IPS-18a (cell line): ENCODE measurements around the gene KHSRP.

Source experiments
- H3K27ac ChIP-seq: one replicate; pipeline ENCODE4 v1.5.1; 2013; ENCODE audit warnings: low read length
- H3K27me3 ChIP-seq: one replicate; pipeline ENCODE4 v1.6.1; 2013; ENCODE audit warnings: mild to moderate bottlenecking, low read length; ENCODE audit not compliant: control insufficient read depth, insufficient read depth
- H3K36me3 ChIP-seq: one replicate; pipeline ENCODE4 v1.6.1; 2013; ENCODE audit warnings: low read depth, low read length; ENCODE audit not compliant: control insufficient read depth
- H3K4me1 ChIP-seq: one replicate; pipeline ENCODE4 v1.6.1; 2013; ENCODE audit warnings: low read depth, low read length; ENCODE audit not compliant: control insufficient read depth
- H3K4me3 ChIP-seq: one replicate; pipeline ENCODE4 v1.5.1; 2013; ENCODE audit warnings: low read length
- H3K9ac ChIP-seq: one replicate; pipeline ENCODE4 v1.6.1; 2013; ENCODE audit warnings: mild to moderate bottlenecking, low read length, moderate library complexity
- H3K9me3 ChIP-seq: one replicate; pipeline ENCODE4 v1.6.1; 2013; ENCODE audit warnings: low read depth, low read length; ENCODE audit not compliant: control insufficient read depth

The KHSRP gene

DNA sequence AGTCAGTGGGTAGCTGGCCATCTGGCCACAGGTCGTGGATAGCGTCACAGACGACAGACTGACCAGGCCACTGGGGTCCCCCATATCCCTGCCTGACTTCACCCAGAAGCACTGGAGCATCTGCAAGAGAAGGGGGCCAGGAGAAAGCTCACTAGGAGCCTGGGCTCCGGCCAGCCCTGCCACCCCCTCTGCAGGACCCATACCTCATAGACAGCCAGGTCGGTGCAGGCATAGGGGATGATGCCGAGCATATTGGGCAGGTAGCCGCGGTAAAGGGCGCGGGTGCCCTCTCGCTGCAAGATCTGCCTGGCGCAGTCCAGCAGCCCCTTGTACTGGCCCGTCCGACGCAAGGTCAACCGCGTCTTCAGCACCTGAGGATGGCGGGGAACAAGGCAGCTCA is 2.5 kb upstream of the KHSRP start:
- no peak overlapping the region for H3K27ac ChIP-seq
- no peaks in the 10 kb centered on the region for H3K4me1 ChIP-seq
- no peaks in the 10 kb centered on the region for H3K27me3 ChIP-seq
- peaks cover 3% of the 10 kb centered on the region for H3K36me3 ChIP-seq
- no peak overlapping the region for H3K9ac ChIP-seq
- no peak overlapping the region for H3K4me3 ChIP-seq
- H3K9me3 ChIP-seq, result no peaks in the 10 kb centered on the region

DNA sequence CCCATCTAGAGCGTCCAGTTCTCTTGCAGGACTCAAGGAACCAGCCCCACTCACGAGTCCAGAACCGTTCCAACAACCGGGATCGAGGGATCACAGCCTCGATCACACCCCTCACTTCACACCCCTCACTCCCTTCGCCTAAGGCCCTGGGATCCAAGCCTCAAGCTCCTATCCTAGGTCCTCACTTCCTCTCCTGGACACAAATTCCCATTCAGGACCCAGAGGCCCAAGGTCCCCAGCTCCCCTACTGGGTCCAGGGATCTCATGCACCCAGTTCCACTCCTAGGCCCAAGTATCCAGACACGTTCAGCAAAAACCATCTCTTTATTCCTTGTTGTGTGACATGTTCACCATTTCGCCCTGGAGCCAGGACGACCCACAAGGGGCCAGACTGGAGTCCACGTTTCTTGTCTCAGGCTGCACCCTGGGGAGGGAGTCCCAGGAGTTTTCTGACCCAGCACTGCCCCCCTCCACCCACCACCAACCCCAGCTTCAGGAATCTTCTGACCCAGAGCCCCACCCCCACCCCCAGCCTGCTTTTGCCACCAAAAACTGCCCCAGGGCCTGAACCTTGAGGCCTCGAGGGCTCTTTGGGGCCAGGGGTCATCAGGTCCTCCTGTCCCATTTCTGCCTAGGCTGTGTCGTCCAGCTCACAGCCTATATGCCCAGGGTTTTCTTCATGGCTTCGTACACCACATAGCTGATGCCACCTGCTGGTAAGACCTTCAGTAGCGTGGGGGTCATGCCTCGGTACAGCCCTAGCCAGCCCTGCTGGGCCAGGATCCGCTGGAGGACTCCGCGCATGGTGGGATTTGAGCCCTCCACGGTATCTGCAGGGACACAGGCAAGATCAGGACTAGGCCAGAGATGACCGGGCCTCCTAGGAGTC is 1.4 kb upstream of the KHSRP start:
- peaks cover 14% of the 10 kb centered on the region for H3K36me3 ChIP-seq
- H3K9me3 ChIP-seq, result no peaks in the 10 kb centered on the region
- H3K27ac ChIP-seq, result no peak overlapping the region
- no peaks in the 10 kb centered on the region for H3K4me1 ChIP-seq
- no peaks in the 10 kb centered on the region for H3K27me3 ChIP-seq
- no peak overlapping the region for H3K4me3 ChIP-seq
- no peak overlapping the region for H3K9ac ChIP-seq

GRCh38 chr19:6424939-6425731 is 524 bp upstream of the KHSRP start:
- H3K27ac ChIP-seq, result no peak overlapping the region
- no peaks in the 10 kb centered on the region for H3K27me3 ChIP-seq
- H3K9me3 ChIP-seq, result no peaks in the 10 kb centered on the region
- no peak overlapping the region for H3K9ac ChIP-seq
- H3K4me1 ChIP-seq, result no peaks in the 10 kb centered on the region
- peaks cover 23% of the 10 kb centered on the region for H3K36me3 ChIP-seq
- no peak overlapping the region for H3K4me3 ChIP-seq

DNA sequence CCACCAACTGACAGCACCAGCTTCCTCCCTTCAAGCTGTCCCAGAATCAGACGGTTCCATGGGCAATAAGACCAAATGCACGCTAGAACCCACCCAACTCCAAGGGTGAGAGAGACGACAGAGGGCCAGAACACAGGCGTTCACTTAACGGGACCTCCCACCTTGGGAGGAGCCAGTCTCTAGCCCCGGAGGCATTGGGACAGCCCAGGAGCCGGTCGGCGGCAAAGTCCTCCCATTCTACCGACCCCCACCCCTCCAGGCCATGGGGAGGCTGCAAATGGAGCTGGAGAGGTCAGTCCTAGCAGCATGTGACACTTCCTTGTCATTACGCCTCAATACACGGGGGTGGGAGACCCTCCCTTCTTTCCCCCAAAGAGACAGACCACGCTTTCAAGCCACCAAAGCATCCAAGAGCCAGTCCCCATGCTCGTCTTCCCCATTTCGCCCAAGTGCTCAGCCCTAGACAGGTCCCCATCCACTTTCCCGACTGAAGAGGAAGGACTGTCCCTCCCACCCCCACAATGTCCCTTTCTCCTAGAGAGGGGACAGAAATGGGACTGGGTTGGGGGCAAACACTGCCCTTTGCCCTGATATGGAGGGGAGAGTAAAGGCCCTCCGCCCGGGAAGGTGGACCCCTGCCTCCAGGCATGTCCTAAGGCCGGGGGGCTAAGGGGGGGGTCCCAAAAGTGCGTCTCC is 964 bp downstream of the KHSRP start:
- H3K27me3 ChIP-seq, result no peaks in the 10 kb centered on the region
- peak overlapping the region; percentile 70 for H3K9ac ChIP-seq
- no peaks in the 10 kb centered on the region for H3K4me1 ChIP-seq
- H3K4me3 ChIP-seq, result peak overlapping the region; percentile 73
- H3K27ac ChIP-seq, result no peak overlapping the region
- H3K36me3 ChIP-seq, result peaks cover 38% of the 10 kb centered on the region
- no peaks in the 10 kb centered on the region for H3K9me3 ChIP-seq

GRCh38 chr19:6421075-6422014 is 3.3 kb downstream of the KHSRP start:
- Histone ChIP-seq H3K36me3 (peaks cover 61% of the 10 kb centered on the region), H3K4me3 (no peak overlapping the region), H3K9ac (no peak overlapping the region), H3K4me1 (no peaks in the 10 kb centered on the region), H3K27me3 (no peaks in the 10 kb centered on the region), H3K9me3 (no peaks in the 10 kb centered on the region), H3K27ac (no peak overlapping the region)

DNA sequence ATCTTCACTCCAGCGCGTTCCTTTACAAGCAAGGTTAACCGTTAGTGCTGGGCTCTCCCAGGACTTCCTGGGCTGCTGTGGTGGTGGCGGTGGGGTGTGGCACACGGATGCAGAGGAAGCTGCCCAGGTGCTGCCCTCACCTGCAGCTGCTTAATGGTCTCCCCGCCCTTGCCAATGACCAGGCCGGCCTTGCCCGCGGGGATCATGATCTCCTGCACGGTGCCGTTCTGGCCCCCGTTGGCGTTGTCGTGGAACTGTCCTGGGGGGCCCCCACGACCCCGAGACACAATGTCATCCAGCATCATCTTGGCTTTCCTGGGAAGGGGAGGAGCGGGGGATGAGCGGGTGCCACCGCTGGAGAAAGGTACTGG is 6.1 kb downstream of the KHSRP start:
- Histone ChIP-seq H3K36me3 (peaks cover 79% of the 10 kb centered on the region), H3K27me3 (no peaks in the 10 kb centered on the region), H3K27ac (no peak overlapping the region), H3K9ac (no peak overlapping the region), H3K9me3 (no peaks in the 10 kb centered on the region), H3K4me3 (no peak overlapping the region), H3K4me1 (no peaks in the 10 kb centered on the region)

DNA sequence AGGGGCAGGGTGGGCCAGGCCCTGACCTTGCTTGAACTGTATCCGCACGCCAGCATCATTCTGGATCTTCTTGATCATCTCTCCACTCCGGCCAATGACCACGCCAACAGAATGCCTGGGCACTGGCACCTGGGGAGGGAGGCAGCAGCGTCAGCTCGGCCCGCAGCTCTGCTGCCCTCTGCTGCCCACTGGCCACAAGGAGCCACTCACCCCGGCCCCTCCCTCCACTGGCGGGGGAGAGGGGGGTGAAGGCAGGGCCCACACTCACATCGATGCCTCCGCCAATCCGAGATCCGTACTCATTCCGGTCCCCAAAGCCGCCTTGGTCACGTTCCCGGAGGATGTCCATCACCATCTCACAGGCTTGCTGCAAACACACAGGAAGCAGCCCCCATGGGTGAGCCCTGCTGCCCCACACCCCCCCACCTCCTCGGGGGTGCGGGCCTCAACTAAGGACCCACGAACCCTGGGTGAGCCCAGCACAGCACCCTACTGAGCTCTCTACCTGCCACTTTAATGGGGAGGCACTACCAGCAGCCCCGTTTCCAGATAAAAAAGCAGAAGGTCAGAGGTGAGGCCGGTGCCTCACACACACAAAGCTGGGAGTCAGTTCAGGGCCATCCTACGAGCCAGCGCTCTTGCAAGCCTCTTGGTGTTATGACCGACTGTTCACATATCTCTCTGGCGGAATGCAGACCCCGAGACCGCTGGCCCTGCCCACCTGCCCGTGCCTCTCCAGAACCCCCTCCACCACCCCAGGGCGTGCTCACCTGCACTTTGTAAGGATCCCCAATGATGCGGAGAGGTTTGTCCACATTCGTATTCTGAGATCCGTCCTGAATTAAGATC is 6.7 kb downstream of the KHSRP start:
- Histone ChIP-seq H3K9me3 (no peaks in the 10 kb centered on the region), H3K27ac (no peak overlapping the region), H3K4me1 (no peaks in the 10 kb centered on the region), H3K9ac (no peak overlapping the region), H3K36me3 (peaks cover 82% of the 10 kb centered on the region), H3K27me3 (no peaks in the 10 kb centered on the region), H3K4me3 (no peak overlapping the region)

DNA sequence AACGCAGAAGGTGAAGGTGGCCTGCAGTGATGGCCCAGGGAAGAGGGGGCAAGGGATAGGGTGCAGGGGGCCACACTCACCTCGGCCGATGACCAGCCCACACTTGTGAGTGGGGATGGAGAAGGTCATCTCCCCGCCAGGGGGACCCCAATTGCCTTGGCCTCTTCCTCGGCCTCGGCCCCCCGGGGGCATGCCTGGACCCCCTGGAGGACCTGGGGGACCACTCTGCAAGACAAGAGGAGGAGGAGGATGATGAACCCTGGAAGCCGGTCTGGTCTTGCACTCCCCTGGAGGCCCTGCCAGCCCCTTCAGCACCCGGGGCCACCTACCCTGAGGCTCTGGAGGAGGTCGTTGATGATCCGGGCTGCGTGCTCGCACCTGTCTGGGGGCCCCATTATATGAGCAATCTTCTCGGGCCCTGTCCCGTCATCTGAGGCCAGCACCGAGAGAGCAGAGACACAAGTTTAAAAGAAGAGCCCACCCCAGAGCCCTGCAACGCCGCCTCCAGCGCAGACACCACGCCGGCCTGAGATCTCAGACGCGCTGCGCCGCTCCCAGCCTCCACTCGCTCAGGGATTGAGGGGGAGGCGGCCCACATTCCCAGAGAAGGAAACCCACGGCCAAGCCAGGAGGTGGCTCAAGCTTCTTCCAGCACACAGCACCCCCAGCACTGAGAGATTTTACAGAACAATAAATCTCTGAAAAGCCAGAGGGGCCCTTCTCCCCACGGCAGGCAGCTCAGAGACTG is 7.8 kb downstream of the KHSRP start:
- H3K27me3 ChIP-seq, result no peaks in the 10 kb centered on the region
- no peak overlapping the region for H3K9ac ChIP-seq
- no peak overlapping the region for H3K4me3 ChIP-seq
- H3K4me1 ChIP-seq, result no peaks in the 10 kb centered on the region
- H3K27ac ChIP-seq, result no peak overlapping the region
- no peaks in the 10 kb centered on the region for H3K9me3 ChIP-seq
- H3K36me3 ChIP-seq, result peaks cover 76% of the 10 kb centered on the region

DNA sequence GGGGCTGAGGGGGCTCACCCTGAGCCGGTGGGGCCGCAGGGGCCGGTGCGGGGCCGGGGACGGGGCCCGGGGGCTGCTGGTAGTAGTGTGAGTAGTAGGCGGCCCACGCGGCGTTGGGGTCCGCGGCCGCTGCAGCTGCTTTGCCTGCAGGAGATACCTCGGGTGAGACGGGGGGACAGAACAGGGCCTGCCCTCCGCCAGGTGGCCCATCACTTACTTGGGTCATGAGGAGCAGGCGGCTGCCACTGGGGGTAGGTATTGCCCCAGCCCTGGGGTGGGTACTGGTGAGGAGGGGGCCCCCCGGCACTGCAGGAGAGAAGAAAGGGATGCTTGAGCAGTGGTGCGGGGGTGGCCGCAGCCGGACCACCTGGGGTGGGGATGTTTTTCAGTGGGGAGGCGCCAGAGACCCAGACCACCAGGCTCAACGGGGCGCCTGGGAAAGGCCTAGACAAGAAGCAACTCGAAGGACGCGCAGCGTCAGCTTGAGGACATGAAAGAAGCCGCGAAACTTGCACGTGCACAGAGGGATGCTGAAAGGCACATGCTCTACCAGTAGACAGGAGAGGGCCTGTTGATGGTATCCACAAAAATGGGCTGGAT is 8.9 kb downstream of the KHSRP start:
- H3K4me1 ChIP-seq, result no peaks in the 10 kb centered on the region
- no peaks in the 10 kb centered on the region for H3K27me3 ChIP-seq
- no peak overlapping the region for H3K9ac ChIP-seq
- H3K27ac ChIP-seq, result no peak overlapping the region
- H3K9me3 ChIP-seq, result no peaks in the 10 kb centered on the region
- H3K4me3 ChIP-seq, result no peak overlapping the region
- peaks cover 64% of the 10 kb centered on the region for H3K36me3 ChIP-seq
